Stimulated activated naive CD4-positive, alpha-beta T cell treated with Interleukin-2 at 50 U/mL for 16 hours (primary cell): ENCODE results near the gene PCDHB1.

Source experiments
- DNase-seq: peaks from one replicate; lab custom pipeline; 2025; lab: John Stamatoyannopoulos, UW

Gene PCDHB1

GRCh38 chr5:141050622-141051520 lies at the start of gene PCDHB1:
TSS of gene PCDHB1 (plus strand) at chr5:141051374. CDS start at chr5:141051471, 97 bp downstream.
- no peak for DNase-seq

GRCh38 chr5:141001446-141001843 lies 49.7 kb upstream of the PCDHB1 start:
- no peak for DNase-seq

GRCh38 chr5:141001844-141002604 lies 49.1 kb upstream of the PCDHB1 start:
- no peak for DNase-seq

- no peak for DNase-seq
These were observed 48.6 kb upstream of the PCDHB1 start for GRCh38 chr5:141002605-141002965.

- no peak for DNase-seq
These were observed 48.1 kb upstream of the PCDHB1 start for GRCh38 chr5:141003031-141003430.

- no peak for DNase-seq
These were observed 47.2 kb upstream of the PCDHB1 start for GRCh38 chr5:141003791-141004611.

- DNase-seq = no peak
These were observed 43.4 kb upstream of the PCDHB1 start for GRCh38 chr5:141007791-141008190.

GRCh38 chr5:141010047-141010793 lies 41.0 kb upstream of the PCDHB1 start:
- DNase-seq = no peak

- DNase-seq = no peak
These were observed 33.2 kb upstream of the PCDHB1 start for GRCh38 chr5:141017943-141018342.

GRCh38 chr5:141022384-141022783 lies 28.8 kb upstream of the PCDHB1 start:
- DNase-seq = no peak

- DNase-seq = no peak
These were observed 20.2 kb upstream of the PCDHB1 start for GRCh38 chr5:141031006-141031405.

- no peak for DNase-seq
These were observed 18.5 kb upstream of the PCDHB1 start for GRCh38 chr5:141032626-141033025.

- DNase-seq = no peak
These were observed 12.1 kb upstream of the PCDHB1 start for GRCh38 chr5:141039061-141039460.

GRCh38 chr5:141039517-141039916 lies 11.7 kb upstream of the PCDHB1 start:
- no peak for DNase-seq

- DNase-seq = no peak
These were observed 10.9 kb upstream of the PCDHB1 start for GRCh38 chr5:141040093-141040770.

- peak; percentile 45 for DNase-seq
These were observed 10.3 kb upstream of the PCDHB1 start for GRCh38 chr5:141040771-141041426.

GRCh38 chr5:141041427-141041785 lies 9.8 kb upstream of the PCDHB1 start:
- no peak for DNase-seq

- no peak for DNase-seq
These were observed 8.6 kb upstream of the PCDHB1 start for GRCh38 chr5:141042555-141042954.

- no peak for DNase-seq
These were observed 320 bp downstream of the PCDHB1 start for GRCh38 chr5:141051521-141051866.

GRCh38 chr5:141077826-141078225 lies 26.7 kb downstream of the PCDHB1 start:
- DNase-seq = no peak

- DNase-seq = no peak
These were observed 31.1 kb downstream of the PCDHB1 start for GRCh38 chr5:141082228-141082627.
